A549 treated with AZD2906 at 1 μM for 4 hours (cell line): ENCODE measurements around the gene APOL1. TPM values are rescaled to one million over a fixed set of nuclear protein-coding genes. Genes with fewer than 3 reads are reported as not detected.

Source experiments
- total RNA-seq: library from RNA; stranded (reverse); fragments of 200-300 nt; extraction: Qiagen RNA extraction; gene quantifications from 5 replicates; pipeline ENCODE4 v1.2.3, GENCODE V29; 2022

The APOL1 gene
- 14.9 to 21.3 TPM (median 17.2 TPM) in 5 replicates for total RNA-seq

GRCh38 chr22:36252754-36253522 lies at the start of gene APOL1:
Gene APOL1 (plus strand): TSS chr22:36253133. CDS start chr22:36254956, 1,823 bp downstream.

GRCh38 chr22:36239401-36240171 lies 13.3 kb upstream of the APOL1 start, which contains the start of gene APOL2:
Gene APOL2 (minus strand): TSS chr22:36239527. CDS start chr22:36233162, 6,365 bp downstream.

Other genes starting within 250 kb of the APOL1 start
- 22.7 to 27.3 TPM (median 26.4 TPM) in 5 replicates for gene RBFOX2, start 224.3 kb upstream of the APOL1 start, total RNA-seq
- gene APOL3, start 92.4 kb upstream of the APOL1 start, total RNA-seq: 0.05 to 0.22 TPM (median 0.15 TPM) in 3 of 5 replicates, not detected in the others
- gene APOL4, start 51.3 kb upstream of the APOL1 start, total RNA-seq: 0.01 to 0.05 TPM (median 0.03 TPM) in 4 of 5 replicates, not detected in the other
- 62.9 to 87.6 TPM (median 65.8 TPM) in 5 replicates for gene APOL2, start 13.6 kb upstream of the APOL1 start, total RNA-seq
- 148 to 177 TPM (median 148 TPM) in 5 replicates for gene MYH9, start 134.8 kb downstream of the APOL1 start, total RNA-seq
- 55.5 to 73.4 TPM (median 68.4 TPM) in 5 replicates for gene TXN2, start 228.5 kb downstream of the APOL1 start, total RNA-seq